WTC11 (cell line): ENCODE measurements around the gene LPP.

Source experiments
- ATF2 ChIP-seq: sonication (generic); formaldehyde crosslinking; IDR thresholded peaks from 2 replicates; pipeline ENCODE4 v1.8.1; 2022; ENCODE audit warnings: low read depth, missing genetic modification reagents, borderline replicate concordance
- TF ChIP-seq, protein P1 (sequence below): fragments of 200-600 bp; IDR thresholded peaks from 2 replicates; pipeline ENCODE4 v1.8.0; 2022; ENCODE audit warnings: antibody characterized with exemption

GRCh38 chr3:188133219-188133618 lies 20.7 kb upstream of the LPP start:
- TF ChIP-seq, protein P1, sequence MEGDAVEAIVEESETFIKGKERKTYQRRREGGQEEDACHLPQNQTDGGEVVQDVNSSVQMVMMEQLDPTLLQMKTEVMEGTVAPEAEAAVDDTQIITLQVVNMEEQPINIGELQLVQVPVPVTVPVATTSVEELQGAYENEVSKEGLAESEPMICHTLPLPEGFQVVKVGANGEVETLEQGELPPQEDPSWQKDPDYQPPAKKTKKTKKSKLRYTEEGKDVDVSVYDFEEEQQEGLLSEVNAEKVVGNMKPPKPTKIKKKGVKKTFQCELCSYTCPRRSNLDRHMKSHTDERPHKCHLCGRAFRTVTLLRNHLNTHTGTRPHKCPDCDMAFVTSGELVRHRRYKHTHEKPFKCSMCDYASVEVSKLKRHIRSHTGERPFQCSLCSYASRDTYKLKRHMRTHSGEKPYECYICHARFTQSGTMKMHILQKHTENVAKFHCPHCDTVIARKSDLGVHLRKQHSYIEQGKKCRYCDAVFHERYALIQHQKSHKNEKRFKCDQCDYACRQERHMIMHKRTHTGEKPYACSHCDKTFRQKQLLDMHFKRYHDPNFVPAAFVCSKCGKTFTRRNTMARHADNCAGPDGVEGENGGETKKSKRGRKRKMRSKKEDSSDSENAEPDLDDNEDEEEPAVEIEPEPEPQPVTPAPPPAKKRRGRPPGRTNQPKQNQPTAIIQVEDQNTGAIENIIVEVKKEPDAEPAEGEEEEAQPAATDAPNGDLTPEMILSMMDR: no peak
- TF ChIP-seq ATF2 (CRISPR knock-in tag): no peak
